Spleen (tissue), 7 donors: Measurements from ENCODE around the gene RANBP3.

ENCODE experiments used
- CTCF ChIP-seq, 11 experiments: fragments of 200-600 bp in 7 of 11; fragments of 450-650 bp in 4 of 11; sonication (generic) in 4 of 11; IDR thresholded peaks in 8 of 11; conservative IDR thresholded peaks in 3 of 11; 1 replicate in 7 of 11; 2 replicates in 4 of 11; pipeline versions ENCODE4 v1.4.0 to v1.8.0; 2016 to 2021; ENCODE audit warnings: antibody characterized with exemption in 11 of 11, inconsistent platforms in 4 of 11, mild to moderate bottlenecking in 1 of 11
- POLR2A ChIP-seq, 3 donors: fragments of 450-650 bp; IDR thresholded peaks; one replicate each; pipeline ENCODE4 v1.5.1; 2017; ENCODE audit warnings: antibody characterized with exemption in 3 of 3, mild to moderate bottlenecking in 1 of 3
- donor health status: DM: no; HTN: no; CAD: no; lungs with moderate emphysema.
- donor health status: DM: no; HTN: no; CAD: no.
- donor health status: DM: no; HTN: no; CAD: no.

DNA sequence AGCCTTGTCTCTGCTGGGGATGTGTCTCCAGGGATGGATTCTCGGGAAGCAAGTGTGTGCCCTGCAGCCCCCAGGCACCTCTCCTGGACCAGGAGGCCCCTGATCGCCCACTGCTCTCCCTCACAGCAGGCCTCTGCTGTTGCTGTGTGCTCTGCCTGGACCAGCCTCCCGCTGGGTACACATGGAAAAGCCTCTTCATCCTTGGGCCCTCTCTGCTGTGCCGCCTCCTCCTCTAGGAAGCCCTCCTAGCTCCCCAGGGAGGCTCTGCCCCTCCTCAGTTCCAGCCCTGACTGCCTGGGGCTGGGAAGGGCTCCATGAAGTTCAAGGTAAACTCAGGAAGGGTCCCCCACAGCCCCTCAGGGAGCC, 86.4 kb downstream of the RANBP3 start:
- TF ChIP-seq CTCF (IDR thresholded peaks at IDR 0.05 in 8 of 11, conservative IDR thresholded peaks at IDR 0.05 in 3 of 11) = no peak
- TF ChIP-seq POLR2A (IDR thresholded peaks at IDR 0.05) = no peak
